Osteocyte (in vitro differentiated cells): ENCODE measurements around the gene TANGO6. TPM values are rescaled to one million over a fixed set of nuclear protein-coding genes. Genes with fewer than 3 reads are reported as not detected.

Experiments
- DNase-seq: peaks from one replicate; pipeline ENCODE4 v3.0.0; 2021; ENCODE audit warnings: mixed read lengths; ENCODE audit not compliant: unreplicated experiment; ENCODE audit errors: extremely low spot score
- H3K27ac Mint-ChIP-seq: one replicate; pipeline ENCODE4 v1.8.0; 2021; ENCODE audit warnings: mild to moderate bottlenecking, mixed read lengths; ENCODE audit not compliant: unreplicated experiment
- H3K27me3 Mint-ChIP-seq: one replicate; pipeline ENCODE4 v1.8.0; 2021; ENCODE audit warnings: mixed read lengths; ENCODE audit not compliant: unreplicated experiment
- H3K36me3 Mint-ChIP-seq: one replicate; pipeline ENCODE4 v1.8.0; 2021; ENCODE audit warnings: mixed read lengths; ENCODE audit not compliant: unreplicated experiment
- H3K4me1 Mint-ChIP-seq: one replicate; pipeline ENCODE4 v1.8.0; 2021; ENCODE audit warnings: mixed read lengths; ENCODE audit not compliant: unreplicated experiment
- H3K4me3 Mint-ChIP-seq: one replicate; pipeline ENCODE4 v1.8.0; 2021; ENCODE audit warnings: mild to moderate bottlenecking, moderate library complexity, mixed read lengths; ENCODE audit not compliant: unreplicated experiment
- H3K9me3 Mint-ChIP-seq: one replicate; pipeline ENCODE4 v1.8.0; 2021; ENCODE audit warnings: mixed read lengths; ENCODE audit not compliant: unreplicated experiment
- total RNA-seq: library from RNA; stranded (reverse); gene quantifications from 2 replicates; pipeline ENCODE4 v1.2.1, GENCODE V29; 2021
- TF ChIP-seq, protein P1 (sequence below): fragments of 200-600 bp; sonication (generic); IDR thresholded peaks from 2 replicates; pipeline ENCODE4 v1.5.0; 2021; ENCODE audit warnings: antibody characterized with exemption, mild to moderate bottlenecking, moderate library complexity

TANGO6 gene
- total RNA-seq, 1 donor from 2014 or later = 11.9 TPM

DNA sequence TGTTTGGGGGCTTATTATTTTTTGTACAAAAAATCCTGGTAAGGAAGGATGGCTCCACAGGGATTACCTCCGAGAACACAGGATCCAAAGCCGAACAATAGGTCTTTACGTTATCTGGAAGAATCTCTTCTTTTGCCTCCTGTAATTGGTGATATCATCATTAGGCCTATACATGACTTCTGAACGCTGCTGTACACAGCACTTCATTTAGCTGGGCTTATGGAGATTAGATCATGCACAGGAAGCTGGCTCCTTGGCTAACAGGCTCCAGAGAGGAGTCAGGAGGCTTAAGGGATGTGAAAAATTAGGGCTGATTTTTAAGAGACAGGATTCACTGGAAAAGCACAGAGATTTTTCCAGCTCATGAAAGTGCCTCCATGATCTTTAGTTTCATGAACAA, 54.7 kb downstream of the TANGO6 start:
- Mint-ChIP-seq H3K9me3 (no peaks in the 10 kb centered on the region), H3K27ac (no peak overlapping the region), H3K4me3 (no peak overlapping the region), H3K36me3 (no peaks in the 10 kb centered on the region), H3K27me3 (no peaks in the 10 kb centered on the region), H3K4me1 (no peaks in the 10 kb centered on the region)
- TF ChIP-seq, protein P1, sequence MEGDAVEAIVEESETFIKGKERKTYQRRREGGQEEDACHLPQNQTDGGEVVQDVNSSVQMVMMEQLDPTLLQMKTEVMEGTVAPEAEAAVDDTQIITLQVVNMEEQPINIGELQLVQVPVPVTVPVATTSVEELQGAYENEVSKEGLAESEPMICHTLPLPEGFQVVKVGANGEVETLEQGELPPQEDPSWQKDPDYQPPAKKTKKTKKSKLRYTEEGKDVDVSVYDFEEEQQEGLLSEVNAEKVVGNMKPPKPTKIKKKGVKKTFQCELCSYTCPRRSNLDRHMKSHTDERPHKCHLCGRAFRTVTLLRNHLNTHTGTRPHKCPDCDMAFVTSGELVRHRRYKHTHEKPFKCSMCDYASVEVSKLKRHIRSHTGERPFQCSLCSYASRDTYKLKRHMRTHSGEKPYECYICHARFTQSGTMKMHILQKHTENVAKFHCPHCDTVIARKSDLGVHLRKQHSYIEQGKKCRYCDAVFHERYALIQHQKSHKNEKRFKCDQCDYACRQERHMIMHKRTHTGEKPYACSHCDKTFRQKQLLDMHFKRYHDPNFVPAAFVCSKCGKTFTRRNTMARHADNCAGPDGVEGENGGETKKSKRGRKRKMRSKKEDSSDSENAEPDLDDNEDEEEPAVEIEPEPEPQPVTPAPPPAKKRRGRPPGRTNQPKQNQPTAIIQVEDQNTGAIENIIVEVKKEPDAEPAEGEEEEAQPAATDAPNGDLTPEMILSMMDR = no peak
- DNase-seq = no peak

DNA sequence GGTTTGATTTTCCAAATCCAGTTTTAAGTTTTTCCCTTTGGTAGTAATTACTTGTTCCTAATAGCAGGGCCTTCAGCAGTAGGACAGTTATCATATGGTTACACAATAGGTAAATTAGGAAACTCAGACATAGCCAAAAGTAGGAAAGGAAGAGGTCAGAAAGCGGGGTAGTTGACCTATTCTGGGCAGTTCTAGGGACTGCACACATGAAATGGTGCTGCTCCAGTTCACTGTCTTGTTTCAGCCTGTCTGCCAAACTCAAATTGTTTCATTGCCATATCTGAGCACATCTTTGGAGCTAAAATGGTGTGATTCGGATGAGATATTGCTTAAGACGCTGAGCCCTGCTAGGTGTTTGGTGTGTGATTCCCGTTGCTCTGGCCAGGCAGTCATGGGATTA, 56.7 kb downstream of the TANGO6 start:
- Mint-ChIP-seq H3K27ac (no peak overlapping the region), H3K9me3 (no peaks in the 10 kb centered on the region), H3K27me3 (no peaks in the 10 kb centered on the region), H3K4me1 (no peaks in the 10 kb centered on the region), H3K4me3 (no peak overlapping the region), H3K36me3 (peaks cover 2% of the 10 kb centered on the region)
- TF ChIP-seq, protein P1 = no peak
- DNase-seq = no peak

DNA sequence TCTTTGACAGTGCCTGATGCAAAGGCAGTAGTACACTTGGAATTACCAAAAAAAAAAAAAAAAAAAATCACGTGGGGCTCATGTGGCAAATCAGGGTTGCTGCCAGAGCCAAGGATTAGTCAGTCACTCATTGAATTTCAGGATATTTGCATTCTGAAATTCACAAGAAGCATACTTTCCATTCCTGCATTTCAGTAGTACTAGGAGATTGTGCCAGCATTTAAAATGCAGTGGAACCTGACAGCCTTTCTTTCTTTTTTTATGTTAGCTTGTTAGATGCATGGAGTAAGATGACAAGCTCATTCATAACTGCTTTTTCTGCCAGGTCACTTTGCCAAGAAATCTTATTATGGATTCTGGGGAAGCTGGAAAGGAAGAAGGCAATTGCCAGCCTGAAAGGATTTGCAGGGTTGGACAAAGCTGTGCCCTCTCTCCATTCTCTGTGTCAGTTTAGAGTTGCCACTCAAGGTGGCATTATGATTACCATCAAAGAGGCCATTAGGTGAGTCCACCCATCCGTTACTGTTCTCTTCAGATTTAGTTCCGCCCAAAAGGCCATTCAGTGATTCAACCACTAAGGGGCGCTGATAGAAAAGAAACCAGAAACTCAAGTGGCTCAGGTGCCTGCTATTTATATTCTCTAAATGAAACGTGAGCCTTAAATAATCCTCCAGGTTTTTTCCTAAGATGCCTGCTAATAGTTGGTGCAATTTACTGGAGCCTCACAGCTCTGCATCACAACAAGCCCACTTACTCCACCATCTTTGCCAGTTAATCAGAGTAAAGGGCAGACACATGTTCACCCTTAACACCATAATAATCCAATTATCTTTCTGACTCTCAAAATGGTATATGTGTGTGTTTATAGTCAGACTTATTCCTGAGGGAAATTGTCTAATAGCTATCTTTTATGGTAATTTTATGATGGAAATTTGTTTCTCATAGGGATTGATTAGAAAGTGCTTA, 59.0 kb downstream of the TANGO6 start:
- H3K9me3 Mint-ChIP-seq = no peaks in the 10 kb centered on the region
- H3K36me3 Mint-ChIP-seq = peaks cover 2% of the 10 kb centered on the region
- peak overlapping the region; percentile 27 for H3K27ac Mint-ChIP-seq
- no peak for DNase-seq
- no peak overlapping the region for H3K4me3 Mint-ChIP-seq
- H3K4me1 Mint-ChIP-seq = no peaks in the 10 kb centered on the region
- H3K27me3 Mint-ChIP-seq = no peaks in the 10 kb centered on the region
- TF ChIP-seq, protein P1 = peak; percentile 81

DNA sequence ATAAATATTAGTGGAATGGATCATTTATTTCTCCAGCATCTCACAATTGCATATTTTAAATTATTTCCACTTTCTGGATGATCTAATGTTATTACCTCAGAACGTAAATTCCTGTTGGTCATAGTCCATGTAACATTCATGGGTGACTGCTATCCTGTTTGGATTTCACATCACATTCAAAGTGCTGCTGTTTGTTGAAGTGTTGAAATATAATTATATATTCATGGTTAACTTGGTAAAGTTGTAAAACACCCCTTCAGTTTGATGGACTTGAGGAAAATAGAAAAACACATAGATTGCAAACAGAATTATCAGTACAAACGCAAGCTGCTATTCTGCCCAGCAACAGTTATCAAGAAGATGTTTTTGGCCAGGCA, 59.6 kb downstream of the TANGO6 start:
- TF ChIP-seq, protein P1 = no peak
- no peaks in the 10 kb centered on the region for H3K9me3 Mint-ChIP-seq
- no peak for DNase-seq
- no peaks in the 10 kb centered on the region for H3K4me1 Mint-ChIP-seq
- H3K36me3 Mint-ChIP-seq = peaks cover 2% of the 10 kb centered on the region
- H3K27ac Mint-ChIP-seq = no peak overlapping the region
- H3K27me3 Mint-ChIP-seq = no peaks in the 10 kb centered on the region
- H3K4me3 Mint-ChIP-seq = no peak overlapping the region

DNA sequence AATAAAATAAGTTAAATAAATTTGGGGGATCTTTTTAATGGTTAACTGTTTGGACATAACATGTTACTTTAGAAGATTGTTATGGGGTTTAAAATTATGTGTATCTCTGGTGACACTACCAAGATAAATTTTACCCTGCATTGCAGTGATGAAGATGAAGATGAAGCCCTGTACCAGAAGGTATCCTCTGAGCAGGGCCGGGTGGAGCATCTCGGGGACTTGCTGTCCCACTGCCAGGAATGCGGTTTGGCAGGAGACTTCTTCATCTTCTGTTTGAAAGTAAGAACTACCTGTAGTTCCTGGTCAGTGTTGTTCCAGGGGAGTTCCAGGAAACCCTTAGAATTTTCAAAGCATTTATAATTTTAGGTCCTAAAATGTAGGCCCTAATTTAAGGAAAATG, 64.0 kb downstream of the TANGO6 start:
- H3K9me3 Mint-ChIP-seq = no peaks in the 10 kb centered on the region
- H3K27me3 Mint-ChIP-seq = no peaks in the 10 kb centered on the region
- H3K4me1 Mint-ChIP-seq = no peaks in the 10 kb centered on the region
- H3K27ac Mint-ChIP-seq = no peak overlapping the region
- DNase-seq = no peak
- H3K36me3 Mint-ChIP-seq = peaks cover 2% of the 10 kb centered on the region
- TF ChIP-seq, protein P1 = no peak
- no peak overlapping the region for H3K4me3 Mint-ChIP-seq
